Lower leg skin (tissue), 4 donors: Measurements from ENCODE around the gene CFAP43. TPM values are rescaled to one million over a fixed set of nuclear protein-coding genes. Genes with fewer than 3 reads are reported as not detected.

Experiments used
- DNase-seq, 2 donors: peaks; one replicate each; pipeline ENCODE4 v3.0.0-alpha.2; 2019; ENCODE audit warnings: low spot score in 2 of 2
- H3K4me3 ChIP-seq: fragments of 200-600 bp; sonication (generic); 2 replicates; pipeline ENCODE4 v1.5.1; 2017; ENCODE audit warnings: mild to moderate bottlenecking, low read depth; ENCODE audit not compliant: poor library complexity, severe bottlenecking
- POLR2A ChIP-seq, 2 donors: fragments of 450-650 bp; IDR thresholded peaks; one replicate each; pipeline ENCODE4 v1.6.1; 2016 to 2017; ENCODE audit warnings: antibody characterized with exemption in 2 of 2, mild to moderate bottlenecking in 1 of 2, moderate library complexity in 1 of 2
- WGBS, 2 donors: methylation state at CpG; one replicate each; pipeline ENCODE4 v1.1.5; 2018; 5-methylcytosine and 5-hydroxymethylcytosine counted together
- intact Hi-C: fragments of 100-400 bp; cut with DNase I; formaldehyde crosslinking; loops from one replicate; pipeline ENCODE4 v1.15.0; 2023; ENCODE audit warnings: low total_unique reads
- total RNA-seq, 4 donors: library from RNA; depleted of rRNA; stranded (reverse); fragments of >200 nt; gene quantifications; one replicate each; pipeline ENCODE4 v1.1.0, GENCODE V29; 2016
- TF ChIP-seq, protein P1 (sequence below), 3 donors: fragments of 450-650 bp; IDR thresholded peaks; one replicate each; pipeline ENCODE4 v1.5.1; 2016; ENCODE audit warnings: antibody characterized with exemption in 3 of 3, mild to moderate bottlenecking in 3 of 3, moderate library complexity in 2 of 3

Gene CFAP43
- total RNA-seq, 4 donors from 2014 or later, result 0.19 to 1.6 (median 0.50) TPM

DNA sequence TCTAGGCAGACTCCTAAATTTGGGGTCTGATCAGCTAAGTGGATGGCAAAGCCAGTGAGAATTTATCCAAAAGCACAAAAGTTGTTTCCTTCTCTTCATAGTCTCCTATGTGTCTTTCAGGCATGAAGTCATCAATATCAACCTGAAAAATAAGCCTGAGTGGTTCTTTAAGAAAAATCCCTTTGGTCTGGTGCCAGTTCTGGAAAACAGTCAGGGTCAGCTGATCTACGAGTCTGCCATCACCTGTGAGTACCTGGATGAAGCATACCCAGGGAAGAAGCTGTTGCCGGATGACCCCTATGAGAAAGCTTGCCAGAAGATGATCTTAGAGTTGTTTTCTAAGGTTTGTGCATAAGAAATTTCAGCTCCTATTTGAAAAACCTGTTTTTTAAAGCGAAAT lies 27.3 kb upstream of the CFAP43 start:
- intact Hi-C loops, result no loop called here
- no peak for DNase-seq
- WGBS, 2 donors, result 57 to 60% methylated on average over 3 of the region's 3 CpGs
- no peak for TF ChIP-seq POLR2A (IDR thresholded peaks at IDR 0.05)
- TF ChIP-seq, protein P1, sequence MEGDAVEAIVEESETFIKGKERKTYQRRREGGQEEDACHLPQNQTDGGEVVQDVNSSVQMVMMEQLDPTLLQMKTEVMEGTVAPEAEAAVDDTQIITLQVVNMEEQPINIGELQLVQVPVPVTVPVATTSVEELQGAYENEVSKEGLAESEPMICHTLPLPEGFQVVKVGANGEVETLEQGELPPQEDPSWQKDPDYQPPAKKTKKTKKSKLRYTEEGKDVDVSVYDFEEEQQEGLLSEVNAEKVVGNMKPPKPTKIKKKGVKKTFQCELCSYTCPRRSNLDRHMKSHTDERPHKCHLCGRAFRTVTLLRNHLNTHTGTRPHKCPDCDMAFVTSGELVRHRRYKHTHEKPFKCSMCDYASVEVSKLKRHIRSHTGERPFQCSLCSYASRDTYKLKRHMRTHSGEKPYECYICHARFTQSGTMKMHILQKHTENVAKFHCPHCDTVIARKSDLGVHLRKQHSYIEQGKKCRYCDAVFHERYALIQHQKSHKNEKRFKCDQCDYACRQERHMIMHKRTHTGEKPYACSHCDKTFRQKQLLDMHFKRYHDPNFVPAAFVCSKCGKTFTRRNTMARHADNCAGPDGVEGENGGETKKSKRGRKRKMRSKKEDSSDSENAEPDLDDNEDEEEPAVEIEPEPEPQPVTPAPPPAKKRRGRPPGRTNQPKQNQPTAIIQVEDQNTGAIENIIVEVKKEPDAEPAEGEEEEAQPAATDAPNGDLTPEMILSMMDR (IDR thresholded peaks at IDR 0.05), result no peak
- no peak overlapping the region for H3K4me3 ChIP-seq

DNA sequence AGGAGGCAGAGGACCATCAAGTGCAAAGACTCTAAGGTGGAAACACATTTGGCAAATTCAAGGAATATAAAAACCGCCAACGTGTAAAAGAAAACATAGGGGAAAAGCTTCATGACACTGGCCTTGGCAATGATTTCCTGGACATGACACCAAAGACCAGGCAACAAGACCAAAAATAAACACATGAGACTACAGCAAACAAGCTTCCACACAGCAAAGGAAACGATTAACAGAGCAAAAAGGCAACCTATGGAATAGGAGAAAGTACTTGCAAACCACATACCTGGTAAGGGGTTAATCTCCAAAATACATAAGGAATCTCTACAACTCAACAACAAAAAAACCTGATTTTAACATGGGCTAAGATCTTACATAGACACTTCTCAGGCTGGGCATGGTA lies 26.0 kb upstream of the CFAP43 start:
- intact Hi-C loops, result no loop called here
- DNase-seq, result no peak
- WGBS, 2 donors, result 76 to 88% methylated on average over 3 of the region's 3 CpGs
- H3K4me3 ChIP-seq, result no peak overlapping the region
- TF ChIP-seq POLR2A (IDR thresholded peaks at IDR 0.05), result no peak
- TF ChIP-seq, protein P1 (IDR thresholded peaks at IDR 0.05), result no peak

DNA sequence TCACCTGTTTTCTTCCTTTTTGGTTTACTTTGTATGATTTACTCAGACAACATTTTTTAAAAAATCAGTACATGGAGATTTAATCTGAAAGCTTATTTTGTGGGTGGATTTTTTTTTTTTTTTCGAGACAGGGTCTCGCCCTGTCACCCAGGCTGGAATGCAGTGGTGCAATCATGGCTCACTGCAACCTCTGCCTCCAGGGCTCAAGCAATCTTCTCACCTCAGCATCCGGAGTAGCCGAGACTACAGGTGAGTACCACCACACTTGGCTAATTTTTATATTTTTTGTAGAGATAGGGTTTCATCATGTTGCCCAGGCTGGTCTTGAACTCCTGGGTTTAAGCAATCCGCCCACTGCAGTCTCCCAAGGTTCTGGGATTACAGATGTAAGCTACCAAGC lies 25.1 kb upstream of the CFAP43 start:
- intact Hi-C loops, result no loop called here
- WGBS, 2 donors, result 76 to 79% methylated on average over 5 of the region's 5 CpGs
- TF ChIP-seq POLR2A (IDR thresholded peaks at IDR 0.05), result no peak
- TF ChIP-seq, protein P1 (IDR thresholded peaks at IDR 0.05), result no peak
- no peak for DNase-seq
- no peak overlapping the region for H3K4me3 ChIP-seq

DNA sequence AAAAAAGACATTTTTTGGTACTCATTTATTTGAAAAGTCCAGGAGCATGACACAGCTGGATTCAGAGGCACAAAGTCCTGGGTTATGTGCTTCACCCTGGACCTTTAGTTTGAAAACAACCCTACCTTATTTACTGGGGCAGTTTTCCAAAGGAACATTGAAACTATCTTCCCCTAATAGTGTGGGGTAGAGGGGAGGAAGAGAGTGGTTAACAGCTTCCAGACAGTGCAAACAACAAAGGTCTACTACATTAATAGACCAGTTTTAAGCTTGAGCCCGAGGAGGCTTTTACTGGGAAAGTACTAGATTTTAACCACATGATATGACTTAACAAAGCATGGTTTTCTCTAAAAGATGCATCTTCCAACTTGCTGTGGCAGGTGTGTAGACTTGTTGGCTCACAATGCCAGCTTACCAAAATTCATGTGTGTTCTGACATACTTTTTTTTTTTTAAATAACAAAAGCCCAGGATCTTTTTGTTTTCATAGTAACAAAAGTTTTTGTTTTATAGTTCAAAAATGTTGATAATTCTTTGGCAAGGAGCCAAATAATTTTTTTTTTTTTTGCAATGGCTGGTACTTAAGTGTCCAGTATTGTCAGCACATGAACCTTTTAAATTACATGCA lies 24.3 kb upstream of the CFAP43 start:
- intact Hi-C loops, result no loop called here
- no peak for TF ChIP-seq POLR2A (IDR thresholded peaks at IDR 0.05)
- TF ChIP-seq, protein P1 (IDR thresholded peaks at IDR 0.05), result no peak
- H3K4me3 ChIP-seq, result no peak overlapping the region
- no peak for DNase-seq
- WGBS, 2 donors, result 8 to 11% methylated on average over 1 of the region's 1 CpG

DNA sequence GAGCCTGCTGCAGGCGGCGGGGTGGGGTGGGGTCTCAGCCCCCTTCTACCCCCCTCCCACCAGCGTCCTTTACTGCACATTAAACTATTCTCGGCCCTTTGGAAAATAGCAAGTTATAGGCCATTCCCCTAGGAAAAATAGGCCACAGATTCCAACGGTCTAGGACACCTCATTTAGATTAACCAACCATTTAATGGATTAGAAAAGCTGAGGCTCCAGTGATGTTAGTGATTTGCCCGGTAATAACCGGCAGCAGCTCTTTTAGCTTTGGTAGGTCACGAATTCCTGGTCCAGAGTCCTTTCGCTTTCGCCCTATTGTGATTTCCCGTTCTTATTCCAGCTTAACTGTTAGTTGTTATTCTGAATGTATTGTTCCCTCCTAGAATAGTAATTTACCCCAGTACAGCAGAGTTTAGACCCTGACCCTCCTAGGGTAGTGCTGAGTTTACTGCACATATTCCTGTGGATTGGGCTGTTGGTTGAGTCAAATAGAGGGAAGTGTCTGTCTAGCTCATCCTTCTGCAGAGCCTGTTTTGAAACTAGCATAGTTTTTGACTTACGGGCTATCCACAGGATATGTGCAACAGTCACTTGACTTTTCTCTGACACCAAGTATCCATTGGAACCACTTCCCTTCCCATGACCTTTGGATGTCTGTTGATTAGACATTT lies 23.3 kb upstream of the CFAP43 start:
- H3K4me3 ChIP-seq, result peak overlapping the region; percentile 84
- DNase-seq, result peak in 1 of 2 donors; percentile 59
- TF ChIP-seq, protein P1 (IDR thresholded peaks at IDR 0.05), result no peak
- TF ChIP-seq POLR2A (IDR thresholded peaks at IDR 0.05), result peak in 1 of 2 donors; percentile 19
- intact Hi-C loops, result no loop called here
- 0 to 1% methylated on average over 12 of the region's 12 CpGs for WGBS, 2 donors
